Glomerular endothelial cell (primary cell): ENCODE measurements around the gene ARHGAP28. TPM values are rescaled to one million over a fixed set of nuclear protein-coding genes. Genes with fewer than 3 reads are reported as not detected.

ENCODE experiments used
- DNase-seq: peaks from one replicate; pipeline ENCODE4 v3.0.0-alpha.2; 2011; ENCODE audit warnings: low read depth, low spot score; ENCODE audit errors: extremely low read depth
- total RNA-seq: library from RNA; depleted of rRNA; stranded (reverse); fragments of >200 nt; gene quantifications from 2 replicates; pipeline ENCODE4 v1.2.3, GENCODE V29; 2015

ARHGAP28 gene, protein sequence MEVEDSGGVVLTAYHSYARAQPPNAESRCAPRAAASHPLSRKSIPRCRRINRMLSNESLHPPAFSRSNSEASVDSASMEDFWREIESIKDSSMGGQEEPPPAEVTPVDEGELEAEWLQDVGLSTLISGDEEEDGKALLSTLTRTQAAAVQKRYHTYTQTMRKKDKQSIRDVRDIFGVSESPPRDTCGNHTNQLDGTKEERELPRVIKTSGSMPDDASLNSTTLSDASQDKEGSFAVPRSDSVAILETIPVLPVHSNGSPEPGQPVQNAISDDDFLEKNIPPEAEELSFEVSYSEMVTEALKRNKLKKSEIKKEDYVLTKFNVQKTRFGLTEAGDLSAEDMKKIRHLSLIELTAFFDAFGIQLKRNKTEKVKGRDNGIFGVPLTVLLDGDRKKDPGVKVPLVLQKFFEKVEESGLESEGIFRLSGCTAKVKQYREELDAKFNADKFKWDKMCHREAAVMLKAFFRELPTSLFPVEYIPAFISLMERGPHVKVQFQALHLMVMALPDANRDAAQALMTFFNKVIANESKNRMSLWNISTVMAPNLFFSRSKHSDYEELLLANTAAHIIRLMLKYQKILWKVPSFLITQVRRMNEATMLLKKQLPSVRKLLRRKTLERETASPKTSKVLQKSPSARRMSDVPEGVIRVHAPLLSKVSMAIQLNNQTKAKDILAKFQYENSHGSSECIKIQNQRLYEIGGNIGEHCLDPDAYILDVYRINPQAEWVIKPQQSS
- 6.9 and 16.5 TPM in 2 replicates for total RNA-seq

DNA sequence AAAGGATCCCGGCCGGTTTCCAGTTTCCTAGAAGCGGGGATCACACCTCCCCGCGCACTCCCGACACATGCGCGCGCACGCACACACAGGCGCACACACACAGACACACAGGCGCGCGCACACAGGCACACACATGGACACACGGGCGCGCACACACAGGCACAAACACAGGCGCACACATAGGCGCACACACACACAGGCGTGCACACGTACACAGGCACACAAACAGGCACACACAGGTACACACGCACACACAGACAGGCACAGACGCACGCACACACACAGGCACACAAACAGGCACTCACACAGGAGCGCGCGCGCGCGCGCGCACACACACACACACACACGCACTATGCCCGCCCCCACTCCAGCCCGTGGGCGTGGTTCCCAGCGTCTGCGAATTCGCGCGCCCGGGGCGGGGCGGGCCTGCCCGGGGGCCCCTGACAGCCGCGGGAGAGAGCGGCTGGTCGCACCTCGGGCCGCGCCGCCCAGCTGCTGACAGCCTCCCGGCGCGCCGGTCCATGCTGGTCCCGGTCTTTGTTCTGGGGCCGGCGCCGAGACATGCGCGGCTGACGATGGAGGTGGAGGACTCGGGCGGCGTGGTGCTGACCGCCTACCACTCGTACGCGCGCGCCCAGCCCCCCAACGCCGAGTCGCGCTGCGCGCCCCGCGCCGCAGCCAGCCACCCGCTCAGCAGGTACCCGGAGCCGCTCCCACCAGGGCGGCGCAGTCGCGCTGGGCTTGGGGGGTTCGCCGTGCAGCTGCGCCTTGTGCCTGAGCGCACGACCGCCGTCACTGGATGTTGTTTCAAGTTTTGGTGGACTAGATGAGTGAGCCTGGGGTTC is at the start of gene ARHGAP28:
TSS of gene ARHGAP28 (plus strand) at position 470 of the 845 bp plus-strand sequence. CDS start at position 576, 106 bp downstream.
- no peak for DNase-seq

DNA sequence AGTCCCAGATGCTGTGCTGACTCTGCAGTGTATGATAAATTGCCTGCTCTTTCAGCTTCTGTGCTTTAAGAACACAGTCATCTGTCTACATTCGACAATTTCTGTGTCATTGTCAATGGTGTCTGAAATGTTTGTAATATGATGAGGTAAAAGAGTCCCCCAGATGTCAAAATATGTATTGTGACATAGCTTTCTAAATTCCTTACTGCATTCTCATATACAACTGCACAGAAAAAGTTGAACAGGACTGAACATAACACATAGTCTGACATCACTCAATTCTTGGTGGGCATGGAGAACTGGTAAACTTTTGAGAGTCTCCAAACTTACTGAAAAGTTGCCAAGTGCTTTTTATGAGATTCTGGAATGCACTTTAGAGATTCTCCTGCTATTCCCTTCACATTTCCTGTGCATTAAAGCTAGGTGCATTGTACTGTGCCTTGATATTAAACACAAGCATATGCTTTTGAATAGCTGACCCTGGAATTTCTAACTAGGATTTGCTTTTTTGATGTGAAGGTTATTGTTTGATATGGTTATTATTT is 48.1 kb upstream of the ARHGAP28 start:
- DNase-seq = no peak

DNA sequence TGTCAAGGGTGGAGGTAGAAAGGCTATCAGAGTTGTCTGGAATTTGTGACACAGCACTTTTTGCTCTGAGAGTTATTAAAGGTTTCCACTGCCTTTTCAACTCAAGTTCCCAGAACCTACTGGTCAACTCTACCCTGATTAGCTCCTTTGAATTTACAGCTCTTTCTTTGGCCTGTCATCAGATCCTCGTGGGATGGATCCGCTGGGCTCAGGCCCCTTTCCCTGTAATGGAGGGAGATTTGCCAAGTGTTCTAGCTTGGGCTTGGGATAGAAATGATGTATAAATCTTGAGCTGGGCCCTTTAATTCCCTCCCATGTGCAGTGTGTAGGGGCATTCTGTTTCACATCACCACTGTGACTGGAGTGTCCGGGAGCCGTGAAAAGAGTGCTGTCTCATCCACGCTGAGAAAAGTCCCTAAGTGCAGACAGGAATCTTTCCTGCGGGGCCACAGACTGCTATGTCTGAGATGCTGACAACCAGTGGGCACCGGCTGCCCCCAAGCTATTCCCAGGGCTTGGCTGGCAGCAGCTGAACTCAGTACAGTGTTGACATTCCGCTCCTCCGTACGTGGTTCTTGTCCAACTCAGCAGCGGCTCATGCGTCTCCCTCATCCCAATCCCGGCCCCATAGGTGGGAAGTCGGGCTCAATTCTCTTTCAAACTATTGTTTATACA is 46.9 kb upstream of the ARHGAP28 start:
- DNase-seq = no peak

DNA sequence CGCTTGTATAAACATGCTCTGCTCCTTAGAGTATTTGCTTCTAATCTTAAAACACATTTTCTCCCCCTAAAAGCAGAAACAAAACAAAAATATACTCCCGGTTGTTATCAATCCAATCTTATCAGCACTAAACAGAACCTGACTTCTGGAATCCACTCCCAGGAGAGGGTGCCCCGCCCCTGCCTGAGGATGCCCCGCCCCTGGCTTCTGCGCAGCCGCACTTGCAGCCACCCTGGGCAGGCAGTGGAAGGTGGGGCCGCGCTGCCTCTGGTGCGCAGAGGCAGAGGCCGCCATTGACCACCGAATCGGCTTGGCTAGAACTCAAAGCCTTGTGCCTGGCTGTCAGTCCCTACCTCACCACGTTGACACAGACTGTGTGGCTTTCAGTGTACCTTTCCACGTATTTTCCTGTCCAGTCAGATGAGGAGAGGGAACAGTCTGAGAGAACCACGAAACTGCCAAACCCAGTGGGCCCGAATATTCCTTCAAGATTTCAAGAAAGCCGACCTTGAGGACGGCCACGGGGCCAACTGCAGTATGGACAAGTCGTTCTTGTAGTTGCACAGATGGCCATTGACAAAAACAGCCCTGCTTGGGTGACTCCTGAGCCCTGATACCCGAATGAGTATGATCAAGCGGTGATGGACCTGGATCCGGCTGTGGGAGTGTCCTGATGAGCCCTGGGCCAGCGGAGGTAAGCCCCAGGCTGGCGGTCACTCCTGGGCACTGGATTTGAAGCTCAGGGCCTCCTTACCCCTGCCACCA is 46.2 kb upstream of the ARHGAP28 start:
- no peak for DNase-seq

DNA sequence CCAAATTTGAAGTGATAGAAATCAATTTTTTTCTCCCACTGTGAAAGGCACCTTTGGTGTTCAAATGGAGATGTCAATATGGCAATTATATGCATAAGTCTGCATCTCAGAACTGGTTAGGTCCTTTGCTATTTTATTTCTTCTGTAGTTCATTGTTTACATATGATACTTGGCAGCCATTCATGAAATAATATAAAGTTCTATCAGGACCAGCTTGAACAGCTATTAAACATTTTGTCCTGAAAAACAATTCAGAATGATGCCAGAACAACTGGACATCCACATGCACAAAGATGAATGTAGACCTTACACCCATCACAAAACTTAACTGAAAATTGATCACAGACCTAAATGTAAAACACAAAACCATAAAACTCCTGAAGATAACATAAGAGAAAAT is 41.8 kb upstream of the ARHGAP28 start:
- no peak for DNase-seq

DNA sequence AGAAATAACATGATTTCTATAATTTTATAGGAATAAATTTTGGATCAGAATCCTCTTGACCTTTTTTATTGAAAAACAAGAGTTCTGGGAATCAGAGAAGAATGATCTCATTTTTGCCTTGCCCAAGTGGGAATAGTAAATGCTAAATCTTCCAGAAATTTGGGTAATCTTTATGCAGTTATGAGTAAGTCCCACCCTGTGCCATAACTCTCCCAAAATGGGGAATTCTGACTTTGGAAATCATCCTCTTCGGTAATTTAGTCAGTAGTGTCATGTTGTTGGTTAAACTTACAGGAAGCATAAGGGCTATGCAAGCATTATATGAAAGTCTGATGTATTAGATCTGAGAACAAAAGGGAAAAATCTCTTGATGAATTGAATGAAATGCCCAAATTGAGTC is 20.6 kb upstream of the ARHGAP28 start:
- DNase-seq = no peak

DNA sequence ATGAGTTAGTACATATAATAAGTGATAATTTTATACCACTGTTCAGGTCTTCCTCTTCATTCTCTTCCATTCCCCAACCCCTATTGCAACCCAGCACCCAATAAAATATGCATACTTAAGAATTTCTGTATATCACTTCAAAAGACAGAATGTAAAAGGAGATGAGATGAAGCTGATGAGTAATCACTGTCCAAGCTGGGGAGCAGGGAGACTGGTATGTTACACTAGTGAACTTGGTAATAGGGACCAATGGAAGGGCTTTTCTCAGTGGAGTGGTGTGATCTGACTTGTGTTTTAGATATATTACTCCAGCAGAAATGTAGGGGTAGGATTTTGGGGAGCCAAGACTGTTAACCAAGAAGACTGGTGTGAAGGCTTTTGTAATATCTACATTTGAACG is 18.0 kb upstream of the ARHGAP28 start:
- DNase-seq = no peak

DNA sequence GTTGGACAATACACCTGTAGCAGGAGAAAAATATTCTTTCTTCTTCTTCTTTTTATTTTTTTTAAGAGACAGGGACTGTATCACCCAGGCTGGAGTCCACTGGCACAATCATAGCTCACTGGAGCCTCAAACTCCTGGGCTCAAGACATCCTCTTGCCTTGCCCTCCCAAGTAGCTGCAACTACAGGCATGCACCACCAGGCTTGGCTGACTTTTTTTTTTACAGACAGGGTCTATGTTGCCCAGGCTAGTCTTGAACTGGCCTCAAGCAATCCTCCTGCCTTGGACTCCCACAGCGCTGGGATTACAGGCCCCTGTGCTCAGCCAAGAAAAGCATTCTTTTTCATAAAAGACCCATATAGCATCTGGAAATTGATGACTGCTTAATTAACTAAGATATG is 17.1 kb upstream of the ARHGAP28 start:
- no peak for DNase-seq

DNA sequence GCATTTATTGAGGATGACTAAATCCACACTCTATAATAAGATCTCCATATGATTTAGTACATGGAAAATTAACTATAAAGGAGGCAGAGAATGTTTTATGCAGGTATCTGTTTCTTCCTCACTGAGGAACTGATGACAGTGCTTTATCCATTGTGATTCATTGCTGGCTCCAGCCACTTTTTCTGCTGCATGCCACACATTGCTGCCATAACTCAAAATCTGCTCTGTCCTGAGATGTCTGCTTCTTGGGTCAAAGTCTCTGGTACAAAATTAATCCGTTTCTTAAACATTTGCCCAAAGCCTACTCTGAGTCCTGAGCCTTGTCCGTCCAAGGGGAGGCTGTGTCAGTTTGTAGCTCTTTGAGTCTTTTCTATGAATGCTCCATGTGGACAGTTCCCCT is 15.5 kb upstream of the ARHGAP28 start:
- no peak for DNase-seq

DNA sequence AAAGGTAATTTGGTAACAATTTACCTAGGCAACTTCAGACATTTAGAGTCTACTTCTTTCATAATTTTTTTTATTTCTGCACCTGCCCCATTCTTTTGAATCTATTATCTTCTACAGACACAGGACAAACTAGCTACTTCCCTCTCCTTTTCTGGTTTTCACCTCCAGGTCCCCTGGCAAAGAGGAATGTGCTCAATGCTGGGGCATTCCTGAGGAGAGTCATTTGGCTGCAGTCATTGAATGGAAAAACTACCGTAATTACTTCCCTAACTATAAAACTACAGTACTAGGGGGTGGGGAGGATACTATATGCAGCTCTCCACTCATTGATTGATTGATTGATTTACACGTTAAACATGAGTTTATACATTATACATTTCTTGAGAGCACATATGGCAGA is 11.2 kb upstream of the ARHGAP28 start:
- DNase-seq = no peak

DNA sequence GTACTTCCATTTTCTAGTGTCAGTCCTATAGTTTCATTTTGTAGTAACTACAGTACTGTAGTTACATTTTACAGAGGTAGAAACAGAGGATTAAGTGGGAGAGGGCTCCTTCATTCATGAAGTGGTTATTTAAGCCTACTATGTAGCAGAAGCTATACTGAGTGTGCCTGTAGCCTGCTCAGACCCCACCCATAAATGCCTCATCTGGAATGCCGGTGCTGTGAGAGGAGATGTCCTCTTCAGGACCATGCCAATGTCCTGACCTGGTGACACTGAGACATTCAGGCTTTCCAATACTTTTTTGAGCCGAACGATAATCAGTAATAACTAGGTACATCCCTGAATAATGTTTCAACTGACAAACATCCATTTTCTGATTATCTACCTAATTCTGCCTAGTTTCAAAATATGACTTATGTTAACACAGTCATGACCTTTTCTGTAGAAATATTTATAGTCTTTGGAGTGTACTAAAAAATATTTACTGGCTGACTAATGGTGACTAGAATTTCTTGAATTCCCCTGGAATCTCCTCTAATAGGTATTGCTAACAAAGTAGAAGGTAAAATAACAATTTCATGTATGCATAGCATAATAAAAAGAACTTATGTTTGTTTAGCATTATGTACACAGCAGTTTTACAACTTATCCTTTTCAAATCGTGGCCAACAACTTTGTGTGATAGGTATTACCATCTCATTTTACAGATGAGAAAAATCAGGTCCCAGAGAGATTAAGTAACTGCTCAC is 10.2 kb upstream of the ARHGAP28 start:
- no peak for DNase-seq

DNA sequence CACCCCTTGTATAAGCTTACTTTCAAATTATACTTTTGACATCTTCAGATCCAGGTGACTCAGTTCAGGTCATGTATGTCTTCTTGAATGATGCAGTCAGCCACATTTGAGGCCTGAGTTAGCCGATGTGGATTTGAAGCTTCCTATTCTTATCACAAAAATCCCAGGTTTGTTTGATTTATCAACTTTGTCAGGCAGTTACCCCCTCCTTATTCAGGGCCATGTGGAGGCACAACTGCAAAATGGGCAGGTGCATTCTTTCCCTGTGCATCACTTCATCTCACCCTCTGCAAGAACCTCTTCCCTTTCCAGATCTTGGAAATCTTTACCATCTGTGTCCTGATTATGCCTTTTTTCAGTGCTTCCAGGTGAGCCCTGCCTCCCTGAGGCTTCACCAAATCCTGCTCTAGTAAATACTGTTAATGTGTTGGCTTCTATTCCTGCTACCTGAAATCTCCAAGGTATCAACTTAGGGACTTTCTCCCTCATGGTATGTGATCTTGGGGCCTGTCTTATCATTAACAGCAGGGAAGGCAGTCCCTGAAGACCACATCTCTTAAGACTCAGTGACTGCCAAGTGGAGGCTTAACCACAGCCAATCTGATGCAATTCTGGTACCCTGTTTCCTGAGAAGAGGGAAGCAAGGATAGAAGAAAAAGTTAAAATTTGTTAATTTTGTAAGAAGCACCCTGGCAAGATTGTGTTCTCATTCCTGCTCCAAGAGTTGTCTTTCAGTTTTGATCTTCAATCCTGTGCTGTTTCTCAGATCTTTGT is 9.4 kb upstream of the ARHGAP28 start:
- no peak for DNase-seq

DNA sequence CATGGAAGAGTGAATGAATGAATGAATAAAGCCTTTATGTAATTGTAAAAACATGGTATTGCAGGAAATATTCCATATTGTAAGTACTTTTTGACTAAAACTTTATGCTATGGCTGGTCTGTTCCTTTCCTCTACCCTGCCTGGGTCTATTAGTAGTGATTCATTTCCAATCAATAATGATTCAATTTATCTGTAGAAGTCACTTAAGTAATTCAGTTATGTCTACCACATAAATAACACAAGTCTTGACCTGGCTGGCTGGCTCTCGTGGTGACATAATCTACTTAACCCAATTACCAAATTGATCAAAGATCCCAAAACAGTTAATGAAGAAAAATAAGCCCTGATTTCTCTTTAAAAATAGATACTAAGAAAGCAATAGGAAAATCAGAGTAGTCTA is 7.8 kb upstream of the ARHGAP28 start:
- no peak for DNase-seq

DNA sequence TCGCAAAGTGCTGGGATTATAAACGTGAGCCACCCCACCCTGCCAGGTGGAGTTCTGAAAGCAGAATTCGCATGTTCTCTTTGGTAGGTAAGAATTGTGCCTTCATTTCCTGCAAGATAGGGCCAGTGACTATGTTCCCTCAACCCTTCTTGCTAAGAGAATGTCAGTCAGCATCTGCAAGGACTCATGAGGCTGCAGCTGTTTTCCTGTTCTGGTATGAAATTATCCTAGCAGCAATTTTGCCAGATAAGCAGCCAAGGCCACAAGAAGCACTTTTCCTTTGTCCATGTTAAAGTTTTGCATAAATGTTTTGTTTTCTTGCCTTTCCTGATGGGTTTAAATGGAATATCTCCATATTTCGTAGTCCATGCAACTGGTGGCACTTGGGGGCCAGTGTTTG is 6.8 kb upstream of the ARHGAP28 start:
- DNase-seq = no peak

DNA sequence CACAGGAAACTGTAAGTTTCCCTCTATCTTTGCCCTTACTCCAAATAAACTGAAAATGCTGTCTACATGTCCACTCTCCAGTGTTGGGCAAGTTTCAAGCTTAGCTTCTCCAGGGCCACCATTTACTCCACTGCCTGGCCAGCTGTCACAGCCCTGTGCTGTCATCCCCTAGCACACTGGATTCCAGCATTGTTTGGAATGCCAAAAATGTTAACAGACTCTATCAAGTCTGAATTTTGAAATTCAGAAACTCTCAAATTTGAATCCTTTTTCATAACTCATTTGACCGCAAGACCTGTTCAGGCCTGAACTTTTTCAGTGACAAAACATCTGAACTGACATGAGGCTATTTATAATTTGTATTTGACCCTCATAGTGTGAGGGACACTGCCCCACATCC is 5.2 kb upstream of the ARHGAP28 start:
- DNase-seq = no peak

DNA sequence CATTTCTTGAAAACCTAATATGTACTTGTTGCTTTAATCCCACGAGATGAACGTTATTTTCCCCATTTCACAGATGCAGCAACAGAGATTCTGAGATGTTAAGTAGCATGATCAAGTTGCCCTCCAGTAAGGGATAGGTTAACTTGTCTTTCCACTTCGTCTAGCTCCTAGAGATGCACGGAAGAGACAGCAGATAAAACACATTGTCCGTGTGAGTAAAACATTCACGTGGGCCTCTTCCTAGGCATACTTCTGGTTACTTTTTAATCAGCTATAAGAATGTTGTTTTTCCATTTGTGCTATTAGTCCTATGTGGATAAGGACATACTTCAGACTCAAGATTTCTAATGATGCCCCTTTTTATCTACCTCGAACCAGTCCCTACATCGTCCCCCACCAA is 1.2 kb upstream of the ARHGAP28 start:
- DNase-seq = no peak

DNA sequence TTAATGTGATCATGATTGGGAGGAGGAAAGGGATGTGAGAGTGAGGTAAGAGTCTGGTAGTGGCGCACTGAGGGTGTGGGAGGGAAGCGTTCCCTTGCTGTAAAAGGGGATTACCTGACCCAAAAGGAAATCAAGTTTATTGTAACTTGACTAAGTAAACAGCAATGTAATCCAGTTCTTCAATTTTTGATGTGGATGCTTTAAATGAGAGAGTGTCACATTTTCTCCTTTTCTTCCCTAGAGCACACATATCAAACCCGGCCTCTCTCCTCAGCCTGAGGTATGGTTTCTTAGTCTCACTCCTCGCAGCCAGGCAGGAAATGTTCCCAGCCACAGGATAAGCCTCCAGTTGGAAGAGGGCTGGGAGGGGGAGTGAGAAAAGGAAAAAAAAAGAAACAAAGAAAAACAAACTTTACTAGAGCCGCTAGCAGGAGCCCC is 688 bp upstream of the ARHGAP28 start:
- no peak for DNase-seq
